ENCODE results near the gene NKTR. TPM values are rescaled to one million over a fixed set of nuclear protein-coding genes. Genes with fewer than 3 reads are reported as not detected.
A peak's percentile ranks its signal among the peaks of the same experiment; 100 is the strongest.
"Not testable (repeated sequence)": the region's sequence is repeated elsewhere in the genome, so short reads cannot be mapped to it uniquely, and the experiment has no call there.

Gene NKTR
- total and polyA plus RNA-seq, 7 donors, result 9.0 to 23.0 (median 14.1) TPM

DNA sequence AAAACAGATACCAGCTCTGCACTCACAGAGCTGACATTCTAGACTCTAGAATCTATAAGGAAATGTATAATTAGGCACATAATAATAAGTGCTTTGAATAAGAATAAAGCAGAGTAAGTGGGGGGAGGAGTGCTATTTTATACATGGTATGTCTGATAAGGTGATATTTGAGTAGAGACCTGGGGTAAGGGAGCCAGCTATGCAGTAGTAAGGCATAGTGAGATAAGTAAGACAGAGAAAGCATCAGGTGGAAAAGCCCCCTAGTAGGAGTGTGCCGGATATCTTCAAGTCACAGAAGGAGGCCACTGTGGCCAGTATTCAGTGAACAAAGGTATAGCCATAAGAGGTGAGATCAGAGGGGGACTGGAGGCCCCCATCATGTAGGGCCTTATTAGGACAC is 6.9 kb upstream of the NKTR start:
- WGBS, 3 donors, result 95 to 100% (median 100%) methylated on average over 1 of the region's 1 CpG
- Histone ChIP-seq H3K27me3 (ENCODE audit: insufficient read depth in 3 of 3, low read length in 2 of 3) (no peaks in the 10 kb centered on the region), H3K36me3 (ENCODE audit: insufficient read depth in 1 of 2, low read depth in 1 of 2) (peaks cover 0 to 13% of the 10 kb centered on the region in 2 donors), H3K4me1 (no peaks in the 10 kb centered on the region), H3K4me3 (no peak overlapping the region), H3K27ac (no peak overlapping the region), H3K9me3 (no peaks in the 10 kb centered on the region)
- intact Hi-C loops (cut with DNase I), result no loop called here
- ATAC-seq, result no peak
- DNase-seq, result no peak
- TF ChIP-seq, protein P1, sequence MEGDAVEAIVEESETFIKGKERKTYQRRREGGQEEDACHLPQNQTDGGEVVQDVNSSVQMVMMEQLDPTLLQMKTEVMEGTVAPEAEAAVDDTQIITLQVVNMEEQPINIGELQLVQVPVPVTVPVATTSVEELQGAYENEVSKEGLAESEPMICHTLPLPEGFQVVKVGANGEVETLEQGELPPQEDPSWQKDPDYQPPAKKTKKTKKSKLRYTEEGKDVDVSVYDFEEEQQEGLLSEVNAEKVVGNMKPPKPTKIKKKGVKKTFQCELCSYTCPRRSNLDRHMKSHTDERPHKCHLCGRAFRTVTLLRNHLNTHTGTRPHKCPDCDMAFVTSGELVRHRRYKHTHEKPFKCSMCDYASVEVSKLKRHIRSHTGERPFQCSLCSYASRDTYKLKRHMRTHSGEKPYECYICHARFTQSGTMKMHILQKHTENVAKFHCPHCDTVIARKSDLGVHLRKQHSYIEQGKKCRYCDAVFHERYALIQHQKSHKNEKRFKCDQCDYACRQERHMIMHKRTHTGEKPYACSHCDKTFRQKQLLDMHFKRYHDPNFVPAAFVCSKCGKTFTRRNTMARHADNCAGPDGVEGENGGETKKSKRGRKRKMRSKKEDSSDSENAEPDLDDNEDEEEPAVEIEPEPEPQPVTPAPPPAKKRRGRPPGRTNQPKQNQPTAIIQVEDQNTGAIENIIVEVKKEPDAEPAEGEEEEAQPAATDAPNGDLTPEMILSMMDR (IDR thresholded peaks at IDR 0.05), result no peak

DNA sequence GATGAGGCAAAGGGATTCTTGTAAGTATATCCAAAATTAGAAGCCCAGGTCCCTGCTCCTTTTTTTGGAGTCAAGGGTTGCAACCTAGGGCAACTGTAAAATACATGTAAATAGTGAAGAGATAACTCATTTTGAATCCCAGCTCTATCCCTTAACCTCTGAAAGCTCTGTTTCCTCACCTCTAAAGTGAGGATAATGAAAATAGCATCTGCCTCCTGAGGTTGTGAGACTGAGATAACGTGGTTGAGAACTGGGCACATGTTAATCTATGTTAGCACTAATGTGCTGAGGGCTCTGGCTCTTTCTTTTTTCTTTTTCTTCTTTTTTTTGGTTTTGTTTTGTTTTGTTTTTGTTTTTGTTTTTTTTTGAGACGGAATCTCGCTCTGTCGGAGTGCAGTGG is 4.8 kb upstream of the NKTR start:
- intact Hi-C loops (cut with DNase I), result no loop called here
- Histone ChIP-seq H3K4me1 (no peaks in the 10 kb centered on the region), H3K9me3 (no peaks in the 10 kb centered on the region), H3K36me3 (ENCODE audit: insufficient read depth in 1 of 2, low read depth in 1 of 2) (peaks cover 0 to 13% of the 10 kb centered on the region in 2 donors), H3K27me3 (ENCODE audit: insufficient read depth in 3 of 3, low read length in 2 of 3) (no peaks in the 10 kb centered on the region), H3K4me3 (no peak overlapping the region), H3K27ac (no peak overlapping the region)
- WGBS, 3 donors, result 91 to 97% (median 94%) methylated on average over 4 of the region's 4 CpGs
- TF ChIP-seq, protein P1 (IDR thresholded peaks at IDR 0.05), result no peak
- ATAC-seq (no peak), DNase-seq (no peak)

DNA sequence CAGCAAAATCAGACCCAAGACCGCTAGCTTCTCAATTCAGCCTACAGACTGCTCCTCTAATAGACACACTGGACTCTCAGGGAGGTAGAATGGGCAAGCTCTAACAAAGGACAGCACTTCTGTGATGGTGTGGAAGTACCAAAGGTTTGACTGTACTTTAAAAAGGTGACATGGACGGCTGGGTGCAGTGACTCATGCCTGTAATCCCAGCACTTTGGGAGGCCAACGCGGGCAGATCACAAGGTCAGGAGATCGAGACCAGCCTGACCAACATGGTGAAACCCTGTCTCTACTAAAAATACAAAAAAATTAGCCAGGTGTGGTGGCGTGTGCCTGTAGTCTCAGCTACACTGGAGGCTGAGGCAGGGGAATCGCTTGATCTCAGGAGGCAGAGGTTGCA is 3.4 kb upstream of the NKTR start:
- ATAC-seq; H3K9me3 ChIP-seq; intact Hi-C loops (cut with DNase I); H3K27me3 ChIP-seq (ENCODE audit: insufficient read depth in 3 of 3, low read length in 2 of 3); DNase-seq; H3K4me3 ChIP-seq; H3K4me1 ChIP-seq; H3K27ac ChIP-seq: not testable (repeated sequence)
- H3K36me3 ChIP-seq (ENCODE audit: insufficient read depth in 1 of 2, low read depth in 1 of 2), result peaks cover 0 to 13% of the 10 kb centered on the region in 2 donors
- WGBS, 3 donors, result 93 to 96% (median 95%) methylated on average over 7 of the region's 7 CpGs

DNA sequence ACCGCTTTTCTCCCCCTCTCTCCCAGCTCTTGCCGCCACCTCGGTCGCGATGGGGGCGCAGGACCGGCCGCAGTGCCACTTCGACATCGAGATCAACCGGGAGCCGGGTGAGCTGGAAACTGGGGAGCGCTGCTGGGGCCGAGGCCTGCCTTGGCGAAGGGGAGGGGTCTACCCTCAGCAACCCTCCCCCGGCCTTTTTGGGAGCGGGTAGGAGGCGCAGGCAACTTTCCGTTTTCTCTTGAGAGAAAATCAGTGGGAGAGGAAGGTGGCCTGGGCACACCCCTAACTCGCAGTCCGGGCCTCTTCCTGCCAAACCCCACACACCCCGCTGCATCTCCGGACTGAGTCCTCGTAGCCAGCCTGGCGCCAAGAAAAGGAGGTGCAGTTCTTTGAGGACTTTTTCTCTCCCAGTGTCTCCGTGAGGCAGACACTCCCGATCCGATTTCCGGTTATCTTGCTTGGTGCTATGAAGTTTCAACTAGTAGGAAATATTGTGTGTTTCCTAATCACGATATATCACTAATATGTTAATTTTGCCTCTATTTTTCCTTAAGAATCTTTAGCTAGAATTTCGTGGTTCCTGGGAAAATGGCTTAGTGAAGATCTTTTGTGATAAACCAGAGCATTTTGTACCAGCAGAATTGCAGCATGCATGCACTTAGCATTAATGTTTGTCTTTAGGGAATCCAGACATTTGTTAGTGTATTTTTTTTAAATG is 631 bp downstream of the NKTR start:
- peaks cover 32% of the 10 kb centered on the region for H3K4me1 ChIP-seq
- 0 to 1% (median 0%) methylated on average over 23 to 31 of the region's 31 CpGs for WGBS, 3 donors
- peak; percentile 55 to 80 for DNase-seq
- H3K36me3 ChIP-seq (ENCODE audit: insufficient read depth in 1 of 2, low read depth in 1 of 2), result no peaks in the 10 kb centered on the region
- peak overlapping the region; percentile 81 for H3K4me3 ChIP-seq
- TF ChIP-seq, protein P1 (IDR thresholded peaks at IDR 0.05), result peak; percentile 10
- no peaks in the 10 kb centered on the region for H3K27me3 ChIP-seq (ENCODE audit: insufficient read depth in 3 of 3, low read length in 2 of 3)
- peak; percentile 25 to 48 (median 34) for ATAC-seq
- peak overlapping the region; percentile 89 for H3K27ac ChIP-seq
- no peaks in the 10 kb centered on the region for H3K9me3 ChIP-seq
- intact Hi-C loops (cut with DNase I), result no loop called here

DNA sequence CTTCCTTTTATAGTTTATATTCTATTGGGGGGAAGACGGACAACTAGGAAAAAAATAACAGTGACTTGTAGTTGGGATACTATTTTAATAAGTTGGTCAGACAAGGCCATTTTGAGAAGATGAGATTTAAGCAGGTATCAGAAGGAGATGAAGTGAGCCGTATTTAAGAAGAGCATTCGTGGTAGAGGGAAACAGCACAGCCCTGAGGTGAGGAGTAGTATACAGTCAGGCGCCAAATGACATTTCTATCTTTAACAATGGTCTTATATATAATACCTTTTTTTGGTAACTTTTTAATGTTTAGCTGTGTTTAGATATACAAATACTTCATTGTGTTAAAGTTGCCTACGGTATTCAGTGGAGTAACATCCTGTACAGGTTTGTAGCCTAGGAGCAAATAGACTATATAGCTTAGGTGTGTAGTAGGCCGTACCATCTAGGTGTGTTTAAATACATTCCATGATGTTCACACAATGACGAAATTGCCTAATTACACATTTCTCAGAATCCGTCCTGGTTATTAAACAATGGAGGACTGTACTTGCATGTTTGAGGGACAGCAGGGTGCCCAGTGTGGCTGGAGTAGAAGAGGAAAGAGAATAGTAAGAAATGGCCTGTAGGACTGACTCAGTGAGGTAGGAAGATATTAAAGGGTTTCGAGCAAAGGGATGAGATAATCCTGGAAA is 1.6 kb downstream of the NKTR start:
- TF ChIP-seq, protein P1 (IDR thresholded peaks at IDR 0.05), result no peak
- intact Hi-C loops (cut with DNase I), result no loop called here
- ATAC-seq, result no peak
- Histone ChIP-seq H3K36me3 (ENCODE audit: insufficient read depth in 1 of 2, low read depth in 1 of 2) (no peaks in the 10 kb centered on the region), H3K4me1 (peaks cover 35% of the 10 kb centered on the region), H3K27ac (peak overlapping the region; percentile 89), H3K27me3 (ENCODE audit: insufficient read depth in 3 of 3, low read length in 2 of 3) (no peaks in the 10 kb centered on the region), H3K9me3 (no peaks in the 10 kb centered on the region), H3K4me3 (peak overlapping the region; percentile 81)
- no peak for DNase-seq
- WGBS, 3 donors, result 57 to 65% (median 59%) methylated on average over 9 of the region's 9 CpGs
